ENCODE measurements around the gene RNF150. TPM values are rescaled to one million over a fixed set of nuclear protein-coding genes. Genes with fewer than 3 reads are reported as not detected.

RNF150 gene
- total and polyA plus RNA-seq, 12 donors = 10.8 to 131 (median 93.3) TPM

- no peak for TF ChIP-seq CTCF (IDR thresholded peaks at IDR 0.05)
Measured at GRCh38 chr4:140887467-140887866, 245.8 kb downstream of the RNF150 start.

GRCh38 chr4:140884431-140885058 is 248.7 kb downstream of the RNF150 start:
- H3K27ac ChIP-seq = peak overlapping the region in 1 of 10 donors; percentile 10
- H3K27me3 ChIP-seq = no peaks in the 10 kb centered on the region
- H3K4me3 ChIP-seq = no peak overlapping the region
- H3K9me3 ChIP-seq = peaks cover 0 to 28% (median 0%) of the 10 kb centered on the region in 11 donors
- intact Hi-C loops (cut with DNase I) = loop anchor here in 6 of 10 donors (1.0 to 5.0 kb wide), 5 partner anchors 22 to 248 kb away; partner anchors contain the start of gene RNF150 (in 5 of the 6)
- WGBS, 2 donors = 49 to 50% methylated on average over 4 of the region's 4 CpGs
- TF ChIP-seq CTCF (IDR thresholded peaks at IDR 0.05) = peak; percentile 37 to 74 (median 69)
- no peaks in the 10 kb centered on the region for H3K36me3 ChIP-seq
- H3K4me1 ChIP-seq = peaks cover 0 to 32% (median 4%) of the 10 kb centered on the region in 9 donors
- peak; percentile 52 to 77 (median 70) for ATAC-seq
- peak in 1 of 2 donors; percentile 51 for DNase-seq

More at GRCh38 chr4:140887467-140887866, 245.8 kb downstream of the RNF150 start:
- H3K9me3 ChIP-seq = peaks cover 0 to 11% (median 0%) of the 10 kb centered on the region in 11 donors
- DNase-seq (no peak), ATAC-seq (peak; percentile 61 to 96 (median 86))
- no peaks in the 10 kb centered on the region for H3K36me3 ChIP-seq
- no peak overlapping the region for H3K4me3 ChIP-seq
- intact Hi-C loops (cut with DNase I) = loop anchor here in 5 of 10 donors (5.0 kb wide), 2 partner anchors 50 to 245 kb away; partner anchors contain the start of gene RNF150 (in 4 of the 5)
- H3K4me1 ChIP-seq = peaks cover 0 to 32% (median 4%) of the 10 kb centered on the region in 9 donors
- H3K27me3 ChIP-seq = no peaks in the 10 kb centered on the region
- 45 to 76% methylated on average over 2 of the region's 2 CpGs for WGBS, 2 donors
- peak overlapping the region in 9 of 10 donors; percentile 8 to 67 (median 52) for H3K27ac ChIP-seq

- Histone ChIP-seq H3K27ac (no peak overlapping the region), H3K9me3 (peaks cover 0 to 28% (median 0%) of the 10 kb centered on the region in 11 donors), H3K36me3 (no peaks in the 10 kb centered on the region), H3K27me3 (no peaks in the 10 kb centered on the region), H3K4me1 (peaks cover 0 to 26% (median 8%) of the 10 kb centered on the region in 9 donors), H3K4me3 (no peak overlapping the region)
- intact Hi-C loops (cut with DNase I) = loop anchor here in 1 of 10 donors (10.0 kb wide), 1 partner anchor 117 kb away; no protein-coding TSS in a partner anchor
- DNase-seq (no peak), ATAC-seq (no peak)
- TF ChIP-seq CTCF (IDR thresholded peaks at IDR 0.05) = no peak
Measured at GRCh38 chr4:140877781-140878180, 255.5 kb downstream of the RNF150 start.

GRCh38 chr4:140876615-140877364 is 256.5 kb downstream of the RNF150 start:
- ATAC-seq (no peak), DNase-seq (no peak)
- no peaks in the 10 kb centered on the region for H3K27me3 ChIP-seq
- no peak overlapping the region for H3K4me3 ChIP-seq
- intact Hi-C loops (cut with DNase I) = loop anchor here in 1 of 10 donors (10.0 kb wide), 1 partner anchor 118 kb away; no protein-coding TSS in a partner anchor
- TF ChIP-seq CTCF (IDR thresholded peaks at IDR 0.05) = no peak
- WGBS, 2 donors = 82 to 91% methylated on average over 3 of the region's 3 CpGs
- no peaks in the 10 kb centered on the region for H3K36me3 ChIP-seq
- H3K9me3 ChIP-seq = peaks cover 0 to 28% (median 0%) of the 10 kb centered on the region in 11 donors
- peaks cover 0 to 29% (median 8%) of the 10 kb centered on the region in 9 donors for H3K4me1 ChIP-seq
- peak overlapping the region in 1 of 10 donors; percentile 12 for H3K27ac ChIP-seq

Data from heart right ventricle (tissue), 16 donors.